ENCODE data around the gene HADHA. TPM values are rescaled to one million over a fixed set of nuclear protein-coding genes. Genes with fewer than 3 reads are reported as not detected.

HADHA gene
- total RNA-seq, result 68.8 TPM
- 100 to 1,000 TPM; 127 to 140 (median 131) TPM for polyA plus RNA-seq

DNA sequence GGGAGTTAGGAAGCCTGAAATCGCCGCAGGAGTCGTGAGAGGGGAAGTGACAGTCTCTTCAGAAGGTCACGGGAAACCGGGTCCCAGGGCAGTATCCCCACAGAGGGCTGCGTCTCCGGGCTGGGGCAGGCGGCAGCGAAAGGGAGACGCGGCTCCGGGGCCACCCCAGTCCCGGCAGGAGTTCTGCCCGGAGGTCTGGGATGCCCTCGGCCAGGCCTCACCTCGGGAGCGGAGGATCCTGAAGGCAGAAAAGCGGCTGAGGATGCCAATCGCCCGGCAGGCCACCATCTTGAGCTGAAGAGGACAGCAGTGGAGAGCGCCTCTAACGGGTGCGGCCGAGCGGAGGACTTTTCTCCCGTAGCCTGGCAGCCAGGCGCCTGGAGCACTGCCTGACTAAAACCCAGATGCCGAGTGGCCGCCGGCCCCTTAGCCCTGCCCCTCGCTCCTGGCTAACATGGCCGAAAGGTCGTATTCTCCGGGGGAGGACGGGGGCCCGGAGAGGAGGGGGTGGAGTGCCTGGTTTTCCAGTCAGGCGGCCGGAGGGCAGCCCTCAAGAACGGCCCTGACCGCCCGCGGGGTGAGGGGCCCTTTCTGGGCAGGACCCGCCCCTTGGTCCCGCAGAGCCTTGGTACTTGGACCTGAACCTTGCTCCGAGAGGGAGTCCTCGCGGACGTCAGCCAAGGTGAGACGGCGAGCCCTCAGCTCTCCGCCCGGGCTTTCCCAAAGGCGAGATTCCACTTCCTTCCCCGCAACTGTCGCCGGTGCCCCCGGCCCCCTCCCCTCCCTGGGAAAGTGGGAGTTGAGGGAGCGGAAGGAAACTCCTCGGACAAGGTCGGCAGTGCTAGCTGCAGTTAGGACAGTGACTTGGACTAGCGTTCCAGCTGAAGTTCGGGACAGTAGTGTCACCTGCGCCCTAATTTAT lies at the start of gene HADHA, which contains the start of gene HADHB:
Gene HADHA, minus strand, starts transcription at position 324 of the 922 bp plus-strand sequence. Its CDS starts 36 bp downstream, at position 288.
Gene HADHB, plus strand, starts transcription at position 631 of the 922 bp plus-strand sequence. CDS start 9,316 bp downstream, outside the sequence.
- no peaks in the 10 kb centered on the region for H3K36me3 ChIP-seq (ENCODE audit: control insufficient read depth, insufficient read depth, low read length)
- Mint-ChIP-seq H3K27me3 (no peaks in the 10 kb centered on the region), H3K36me3 (no peaks in the 10 kb centered on the region), H3K9me3 (no peaks in the 10 kb centered on the region), H3K4me1 (peaks cover 31 to 74% (median 54%) of the 10 kb centered on the region in 4 donors), H3K27ac (peak within 1 kb of the TSS; percentile 99 to 100 (median 100)), H3K4me3 (peak within 1 kb of the TSS; percentile 96 to 100 (median 99))
- H3K9me3 ChIP-seq (ENCODE audit: control insufficient read depth in 2 of 2, low read length in 2 of 2), result no peaks in the 10 kb centered on the region
- DNase-seq (peak; percentile 76 to 92 (median 92)), ATAC-seq (ENCODE audit: low read depth in 2 of 2) (peak; percentile 87 to 88)
- H3K4me1 ChIP-seq (ENCODE audit: control insufficient read depth, insufficient read depth, low read length, poor library complexity, severe bottlenecking), result peaks cover 46% of the 10 kb centered on the region
- peak within 1 kb of the TSS; percentile 96 for H3K27ac ChIP-seq (ENCODE audit: insufficient read depth, low read length, poor library complexity, severe bottlenecking)
- H3K27me3 ChIP-seq (ENCODE audit: control insufficient read depth, insufficient read depth, low read length), result no peaks in the 10 kb centered on the region
- peak within 1 kb of the TSS; percentile 95 for H3K4me3 ChIP-seq (ENCODE audit: low read depth, low read length)

- peaks cover 9% of the 10 kb centered on the region for H3K27me3 Mint-ChIP-seq
- DNase-seq, result no peak
- H3K4me1 Mint-ChIP-seq, result no peaks in the 10 kb centered on the region
- H3K9me3 Mint-ChIP-seq, result peaks cover 0 to 3% (median 0%) of the 10 kb centered on the region in 7 donors
- Histone ChIP-seq H3K27me3 (ENCODE audit: control insufficient read depth, insufficient read depth, low read length) (no peaks in the 10 kb centered on the region), H3K9me3 (ENCODE audit: control insufficient read depth in 2 of 2, low read length in 2 of 2) (peaks cover 0 to 4% of the 10 kb centered on the region in 2 experiments), H3K4me3 (ENCODE audit: low read depth, low read length) (no peak overlapping the region), H3K27ac (ENCODE audit: insufficient read depth, low read length, poor library complexity, severe bottlenecking) (no peak overlapping the region), H3K4me1 (ENCODE audit: control insufficient read depth, insufficient read depth, low read length, poor library complexity, severe bottlenecking) (no peaks in the 10 kb centered on the region), H3K36me3 (ENCODE audit: control insufficient read depth, insufficient read depth, low read length) (peaks cover 12% of the 10 kb centered on the region)
- no peak overlapping the region for H3K27ac Mint-ChIP-seq
- no peak overlapping the region for H3K4me3 Mint-ChIP-seq
- no peak for ATAC-seq (ENCODE audit: low read depth in 2 of 2)
- peaks cover 3% of the 10 kb centered on the region for H3K36me3 Mint-ChIP-seq
These were observed 48.2 kb upstream of the HADHA start for GRCh38 chr2:26292646-26293045.

GRCh38 chr2:26290001-26290400 lies 45.6 kb upstream of the HADHA start:
- ATAC-seq (ENCODE audit: low read depth in 2 of 2) (no peak), DNase-seq (no peak)
- Histone ChIP-seq H3K27ac (ENCODE audit: insufficient read depth, low read length, poor library complexity, severe bottlenecking) (no peak overlapping the region), H3K4me1 (ENCODE audit: control insufficient read depth, insufficient read depth, low read length, poor library complexity, severe bottlenecking) (no peaks in the 10 kb centered on the region), H3K4me3 (ENCODE audit: low read depth, low read length) (no peak overlapping the region), H3K36me3 (ENCODE audit: control insufficient read depth, insufficient read depth, low read length) (peaks cover 33% of the 10 kb centered on the region), H3K9me3 (ENCODE audit: control insufficient read depth in 2 of 2, low read length in 2 of 2) (no peaks in the 10 kb centered on the region), H3K27me3 (ENCODE audit: control insufficient read depth, insufficient read depth, low read length) (no peaks in the 10 kb centered on the region)
- Mint-ChIP-seq H3K4me3 (peak overlapping the region in 1 of 4 donors; percentile 89), H3K9me3 (peaks cover 0 to under 1% (median 0%) of the 10 kb centered on the region in 7 donors), H3K36me3 (peaks cover 10% of the 10 kb centered on the region), H3K27ac (peak overlapping the region in 1 of 3 donors; percentile 65), H3K27me3 (peaks cover 1% of the 10 kb centered on the region), H3K4me1 (no peaks in the 10 kb centered on the region)

- Mint-ChIP-seq H3K9me3 (no peaks in the 10 kb centered on the region), H3K4me1 (no peaks in the 10 kb centered on the region), H3K36me3 (peaks cover 33% of the 10 kb centered on the region), H3K27me3 (no peaks in the 10 kb centered on the region), H3K27ac (no peak overlapping the region), H3K4me3 (no peak overlapping the region)
- ATAC-seq (ENCODE audit: low read depth in 2 of 2) (no peak), DNase-seq (no peak)
- H3K27me3 ChIP-seq (ENCODE audit: control insufficient read depth, insufficient read depth, low read length), result no peaks in the 10 kb centered on the region
- H3K36me3 ChIP-seq (ENCODE audit: control insufficient read depth, insufficient read depth, low read length), result peaks cover 67% of the 10 kb centered on the region
- H3K27ac ChIP-seq (ENCODE audit: insufficient read depth, low read length, poor library complexity, severe bottlenecking), result no peak overlapping the region
- H3K9me3 ChIP-seq (ENCODE audit: control insufficient read depth in 2 of 2, low read length in 2 of 2), result no peaks in the 10 kb centered on the region
- H3K4me3 ChIP-seq (ENCODE audit: low read depth, low read length), result no peak overlapping the region
- H3K4me1 ChIP-seq (ENCODE audit: control insufficient read depth, insufficient read depth, low read length, poor library complexity, severe bottlenecking), result no peaks in the 10 kb centered on the region
These were observed 41.5 kb upstream of the HADHA start for GRCh38 chr2:26285931-26286330.

DNA sequence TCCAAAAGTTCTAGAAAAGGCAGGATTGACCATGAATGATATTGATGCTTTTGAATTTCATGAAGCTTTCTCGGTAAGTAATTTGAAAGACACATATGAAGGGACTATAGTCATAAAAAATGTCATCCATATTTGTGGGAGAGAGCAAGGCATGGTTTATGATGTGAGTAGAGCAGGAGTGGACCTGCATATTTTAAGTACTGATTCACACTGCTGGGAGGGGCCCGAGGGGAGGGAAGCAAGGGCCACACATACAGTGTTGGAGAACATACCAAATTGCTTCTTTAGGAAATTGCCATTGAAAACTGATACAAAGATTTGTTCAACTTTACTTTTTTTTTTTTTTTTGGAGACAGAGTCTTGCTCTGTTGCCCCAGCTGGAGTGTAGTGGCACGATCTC lies 39.7 kb upstream of the HADHA start:
- no peak for ATAC-seq (ENCODE audit: low read depth in 2 of 2)
- Histone ChIP-seq H3K9me3 (ENCODE audit: control insufficient read depth in 2 of 2, low read length in 2 of 2) (no peaks in the 10 kb centered on the region), H3K36me3 (ENCODE audit: control insufficient read depth, insufficient read depth, low read length) (peaks cover 78% of the 10 kb centered on the region), H3K27me3 (ENCODE audit: control insufficient read depth, insufficient read depth, low read length) (no peaks in the 10 kb centered on the region), H3K4me3 (ENCODE audit: low read depth, low read length) (no peak overlapping the region), H3K4me1 (ENCODE audit: control insufficient read depth, insufficient read depth, low read length, poor library complexity, severe bottlenecking) (no peaks in the 10 kb centered on the region), H3K27ac (ENCODE audit: insufficient read depth, low read length, poor library complexity, severe bottlenecking) (no peak overlapping the region)
- H3K27ac Mint-ChIP-seq, result no peak overlapping the region
- no peak for DNase-seq
- no peaks in the 10 kb centered on the region for H3K4me1 Mint-ChIP-seq
- no peaks in the 10 kb centered on the region for H3K9me3 Mint-ChIP-seq
- H3K36me3 Mint-ChIP-seq, result peaks cover 41% of the 10 kb centered on the region
- H3K27me3 Mint-ChIP-seq, result no peaks in the 10 kb centered on the region
- no peak overlapping the region for H3K4me3 Mint-ChIP-seq

DNA sequence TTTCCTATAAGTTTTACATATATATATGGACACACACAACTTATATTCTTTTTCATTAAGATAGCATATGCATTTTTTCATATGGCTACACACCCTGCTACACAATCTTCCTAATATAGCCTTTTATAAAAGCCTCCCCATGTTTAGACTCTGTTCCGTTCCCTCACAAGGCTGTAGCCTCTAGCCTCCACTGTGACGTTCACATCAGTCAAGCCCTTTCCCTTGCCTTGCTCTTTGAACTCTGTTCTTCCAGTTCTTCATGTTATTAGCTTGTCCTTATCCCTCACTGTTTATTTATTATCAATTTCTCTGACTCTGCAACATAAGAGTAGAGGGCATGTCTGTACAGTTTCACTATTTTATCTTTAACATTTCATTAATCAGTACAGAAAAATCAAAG lies 39.2 kb upstream of the HADHA start:
- H3K4me3 ChIP-seq (ENCODE audit: low read depth, low read length), result no peak overlapping the region
- Mint-ChIP-seq H3K27me3 (no peaks in the 10 kb centered on the region), H3K4me3 (no peak overlapping the region), H3K9me3 (no peaks in the 10 kb centered on the region), H3K4me1 (no peaks in the 10 kb centered on the region), H3K27ac (no peak overlapping the region), H3K36me3 (peaks cover 46% of the 10 kb centered on the region)
- no peaks in the 10 kb centered on the region for H3K27me3 ChIP-seq (ENCODE audit: control insufficient read depth, insufficient read depth, low read length)
- no peak for ATAC-seq (ENCODE audit: low read depth in 2 of 2)
- DNase-seq, result no peak
- H3K9me3 ChIP-seq (ENCODE audit: control insufficient read depth in 2 of 2, low read length in 2 of 2), result no peaks in the 10 kb centered on the region
- no peak overlapping the region for H3K27ac ChIP-seq (ENCODE audit: insufficient read depth, low read length, poor library complexity, severe bottlenecking)
- peaks cover 82% of the 10 kb centered on the region for H3K36me3 ChIP-seq (ENCODE audit: control insufficient read depth, insufficient read depth, low read length)
- no peaks in the 10 kb centered on the region for H3K4me1 ChIP-seq (ENCODE audit: control insufficient read depth, insufficient read depth, low read length, poor library complexity, severe bottlenecking)

DNA sequence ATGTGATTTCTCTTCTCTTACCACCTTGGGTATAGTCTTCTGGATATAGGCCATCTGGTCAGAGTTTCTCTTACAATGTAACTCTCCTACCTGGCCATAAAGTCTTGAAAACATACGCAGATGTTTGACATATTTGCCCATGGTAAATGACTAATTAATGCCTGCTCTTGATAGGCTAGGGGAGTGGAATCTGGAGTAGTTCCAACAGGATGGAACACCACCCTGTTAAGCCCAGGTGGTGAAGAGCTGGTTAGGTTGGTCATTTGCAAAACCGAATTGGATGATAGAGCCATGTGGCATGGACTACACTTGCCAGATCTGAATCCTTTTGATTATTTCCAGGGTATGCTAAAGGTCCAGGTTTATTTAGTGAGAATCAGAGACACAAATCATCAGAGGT lies 36.8 kb upstream of the HADHA start:
- H3K27me3 Mint-ChIP-seq, result no peaks in the 10 kb centered on the region
- H3K4me1 Mint-ChIP-seq, result peaks cover 0 to 6% (median under 1%) of the 10 kb centered on the region in 4 donors
- H3K36me3 Mint-ChIP-seq, result peaks cover 50% of the 10 kb centered on the region

More for the DNA sequence above, 36.8 kb upstream of the HADHA start:
- H3K4me3 Mint-ChIP-seq, result no peak overlapping the region
- Histone ChIP-seq H3K27me3 (ENCODE audit: control insufficient read depth, insufficient read depth, low read length) (no peaks in the 10 kb centered on the region), H3K36me3 (ENCODE audit: control insufficient read depth, insufficient read depth, low read length) (peaks cover 91% of the 10 kb centered on the region), H3K4me3 (ENCODE audit: low read depth, low read length) (no peak overlapping the region), H3K27ac (ENCODE audit: insufficient read depth, low read length, poor library complexity, severe bottlenecking) (no peak overlapping the region), H3K4me1 (ENCODE audit: control insufficient read depth, insufficient read depth, low read length, poor library complexity, severe bottlenecking) (no peaks in the 10 kb centered on the region), H3K9me3 (ENCODE audit: control insufficient read depth in 2 of 2, low read length in 2 of 2) (no peaks in the 10 kb centered on the region)
- H3K9me3 Mint-ChIP-seq, result no peaks in the 10 kb centered on the region
- ATAC-seq (ENCODE audit: low read depth in 2 of 2) (no peak), DNase-seq (no peak)
- no peak overlapping the region for H3K27ac Mint-ChIP-seq

Data from CD4-positive, CD25-positive, alpha-beta regulatory T cell (primary cell).